Measurements from ENCODE around the gene DPP6. TPM values are rescaled to one million over a fixed set of nuclear protein-coding genes. Genes with fewer than 3 reads are reported as not detected.

DPP6 gene
- total RNA-seq, 4 donors from 2014 or later = 0.38 TPM; not detected in 2

GRCh38 chr7:154650275-154650674 lies 598.1 kb downstream of the DPP6 start:
- 63 to 74% methylated on average over 4 of the region's 4 CpGs for WGBS, 2 donors
- no peak for DNase-seq

DNA sequence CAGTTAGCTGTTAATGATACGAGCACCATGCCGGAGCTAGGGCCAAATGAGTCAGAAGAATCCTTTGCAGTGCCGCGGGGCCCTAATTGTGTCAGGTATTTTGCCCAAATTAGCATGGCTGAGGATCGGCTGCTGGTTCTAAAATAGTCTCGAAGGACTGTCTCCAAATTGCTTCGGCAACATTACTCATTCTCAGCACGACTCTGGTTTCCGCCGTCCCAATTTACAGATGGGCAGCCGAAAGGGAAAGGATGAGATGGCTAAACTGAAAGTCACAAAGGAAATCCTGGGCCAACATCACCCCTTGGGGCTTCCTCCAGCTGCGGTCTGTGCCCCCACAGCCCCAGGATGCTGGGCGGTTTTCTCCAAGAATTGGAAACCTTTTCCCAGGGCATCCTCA lies 599.3 kb downstream of the DPP6 start:
- intact Hi-C loops (cut with DNase I) = no loop called here
- 77 to 80% methylated on average over 11 to 13 of the region's 13 CpGs for WGBS, 2 donors
- TF ChIP-seq CTCF (IDR thresholded peaks at IDR 0.05) = no peak
- Histone ChIP-seq H3K27ac (no peak overlapping the region), H3K4me3 (no peak overlapping the region), H3K4me1 (no peaks in the 10 kb centered on the region), H3K27me3 (no peaks in the 10 kb centered on the region), H3K9me3 (peaks cover 0 to 39% (median 0%) of the 10 kb centered on the region in 3 donors), H3K36me3 (no peaks in the 10 kb centered on the region)
- DNase-seq = no peak

More at GRCh38 chr7:154650275-154650674, 598.1 kb downstream of the DPP6 start:
- Histone ChIP-seq H3K4me1 (no peaks in the 10 kb centered on the region), H3K9me3 (peaks cover 0 to 39% (median 0%) of the 10 kb centered on the region in 3 donors), H3K36me3 (no peaks in the 10 kb centered on the region), H3K27me3 (no peaks in the 10 kb centered on the region), H3K27ac (no peak overlapping the region), H3K4me3 (no peak overlapping the region)
- intact Hi-C loops (cut with DNase I) = no loop called here
- TF ChIP-seq POLR2A (IDR thresholded peaks at IDR 0.05) (no peak), CTCF (IDR thresholded peaks at IDR 0.05) (no peak)

DNA sequence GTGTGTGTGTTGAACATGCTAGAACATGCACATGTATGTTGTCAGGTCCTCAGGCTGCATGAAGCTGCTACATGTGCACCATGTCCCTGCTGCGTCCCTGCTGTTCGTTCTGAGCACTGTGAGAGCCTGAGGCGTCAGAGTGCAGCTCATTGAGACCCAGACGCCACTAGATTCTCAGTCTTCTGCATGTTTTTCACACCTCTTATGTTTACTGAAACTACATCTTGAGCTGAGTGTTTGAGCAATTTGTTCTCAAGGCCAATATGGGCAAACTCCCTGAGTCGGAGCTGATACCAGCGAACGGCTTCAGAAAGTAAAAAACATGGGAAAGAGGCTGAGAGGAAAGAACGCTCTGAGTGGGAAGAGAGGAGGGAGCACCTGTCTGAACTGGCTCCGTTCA lies 600.4 kb downstream of the DPP6 start:
- Histone ChIP-seq H3K27ac (no peak overlapping the region), H3K9me3 (peaks cover 0 to 31% (median 0%) of the 10 kb centered on the region in 3 donors), H3K4me3 (no peak overlapping the region), H3K27me3 (no peaks in the 10 kb centered on the region), H3K4me1 (no peaks in the 10 kb centered on the region), H3K36me3 (no peaks in the 10 kb centered on the region)
- no peak for TF ChIP-seq POLR2A (IDR thresholded peaks at IDR 0.05)
- no peak for TF ChIP-seq CTCF (IDR thresholded peaks at IDR 0.05)
- intact Hi-C loops (cut with DNase I) = no loop called here
- no peak for DNase-seq
- 62 to 68% methylated on average over 8 to 9 of the region's 9 CpGs for WGBS, 2 donors

GRCh38 chr7:154653281-154653680 lies 601.1 kb downstream of the DPP6 start:
- no peak for TF ChIP-seq POLR2A (IDR thresholded peaks at IDR 0.05)
- TF ChIP-seq CTCF (IDR thresholded peaks at IDR 0.05) = no peak
- no peak overlapping the region for H3K27ac ChIP-seq
- H3K4me1 ChIP-seq = no peaks in the 10 kb centered on the region
- whole genome bisulfite sequencing, 2 donors = 86% methylated on average over 1 of the region's 1 CpG
- peaks cover 0 to 31% (median 0%) of the 10 kb centered on the region in 3 donors for H3K9me3 ChIP-seq
- DNase-seq = no peak
- H3K4me3 ChIP-seq = no peak overlapping the region
- intact Hi-C loops (cut with DNase I) = no loop called here
- no peaks in the 10 kb centered on the region for H3K36me3 ChIP-seq
- H3K27me3 ChIP-seq = no peaks in the 10 kb centered on the region

DNA sequence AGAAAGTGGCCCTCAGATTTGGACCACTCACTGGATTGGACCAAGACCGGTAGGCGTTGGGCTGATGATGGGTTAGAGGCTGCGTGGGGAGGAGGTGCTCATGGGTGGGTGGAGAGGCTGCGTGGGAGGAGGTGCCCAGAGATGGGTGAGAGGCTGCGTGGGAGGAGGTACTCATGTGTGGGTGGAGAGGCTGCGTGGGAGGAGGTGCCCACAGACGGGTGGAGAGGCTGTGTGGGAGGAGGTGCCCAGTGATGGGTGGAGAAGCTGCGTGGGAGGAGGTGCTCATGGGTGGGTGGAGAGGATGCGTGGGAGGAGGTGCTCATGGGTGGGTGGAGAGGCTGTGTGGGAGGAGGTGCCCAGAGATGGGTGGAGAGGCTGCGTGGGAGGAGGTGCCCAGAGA lies 604.4 kb downstream of the DPP6 start:
- DNase-seq = no peak
- Histone ChIP-seq H3K9me3 (peaks cover 0 to 22% (median 3%) of the 10 kb centered on the region in 3 donors), H3K27me3 (no peaks in the 10 kb centered on the region), H3K27ac (no peak overlapping the region), H3K36me3 (no peaks in the 10 kb centered on the region), H3K4me1 (no peaks in the 10 kb centered on the region), H3K4me3 (no peak overlapping the region)
- 83% methylated on average over 7 to 10 of the region's 10 CpGs for WGBS, 2 donors
- TF ChIP-seq CTCF (IDR thresholded peaks at IDR 0.05) (no peak), POLR2A (IDR thresholded peaks at IDR 0.05) (no peak)
- intact Hi-C loops (cut with DNase I) = no loop called here
